Smooth muscle cell (in vitro differentiated cells): ENCODE results near the gene LYZL6. TPM values are rescaled to one million over a fixed set of nuclear protein-coding genes. Genes with fewer than 3 reads are reported as not detected.

Experiments
- DNase-seq: peaks from one replicate; lab custom pipeline; 2025; ENCODE audit not compliant: unreplicated experiment; lab: John Stamatoyannopoulos, UW
- H2AFZ ChIP-seq: fragments of 200-600 bp; sonication (generic); 2 replicates; pipeline ENCODE4 v1.6.0; 2016; ENCODE audit warnings: antibody characterized with exemption, low read depth, mild to moderate bottlenecking
- H3F3A ChIP-seq: fragments of 200-600 bp; sonication (generic); 2 replicates; pipeline ENCODE4 v1.6.0; 2017; ENCODE audit warnings: antibody characterized with exemption, low read depth
- H3K27ac ChIP-seq: fragments of 200-600 bp; sonication (generic); 2 replicates; pipeline ENCODE4 v1.5.1; 2016; ENCODE audit warnings: low read depth, mild to moderate bottlenecking
- H3K27me3 ChIP-seq: fragments of 200-600 bp; sonication (generic); 2 replicates; pipeline ENCODE4 v1.6.1; 2016; ENCODE audit warnings: low read depth, mild to moderate bottlenecking
- H3K36me3 ChIP-seq: fragments of 200-600 bp; sonication (generic); 2 replicates; pipeline ENCODE4 v1.5.1; 2016; ENCODE audit warnings: low read depth
- H3K4me1 ChIP-seq: fragments of 200-600 bp; sonication (generic); 2 replicates; pipeline ENCODE4 v1.5.1; 2016; ENCODE audit warnings: low read depth
- H3K4me2 ChIP-seq: fragments of 200-600 bp; sonication (generic); 2 replicates; pipeline ENCODE4 v1.6.0; 2016; ENCODE audit warnings: mild to moderate bottlenecking
- H3K4me3 ChIP-seq: fragments of 200-600 bp; sonication (generic); 2 replicates; pipeline ENCODE4 v1.5.1; 2016; ENCODE audit warnings: mild to moderate bottlenecking
- H3K79me2 ChIP-seq: fragments of 200-600 bp; sonication (generic); 2 replicates; pipeline ENCODE4 v1.6.0; 2016; ENCODE audit warnings: low read depth, mild to moderate bottlenecking
- H3K9ac ChIP-seq: fragments of 200-600 bp; sonication (generic); 2 replicates; pipeline ENCODE4 v1.6.0; 2016; ENCODE audit warnings: low read depth
- H3K9me3 ChIP-seq: fragments of 200-600 bp; sonication (generic); replicated peaks from 2 replicates; pipeline ENCODE4 v1.5.1; 2016; ENCODE audit warnings: low read depth
- H4K20me1 ChIP-seq: fragments of 200-600 bp; sonication (generic); 2 replicates; pipeline ENCODE4 v1.6.0; 2016; ENCODE audit warnings: low read depth
- CTCF ChIP-seq: fragments of 200-600 bp; sonication (generic); IDR thresholded peaks from 2 replicates; pipeline ENCODE4 v1.5.1; 2017; ENCODE audit warnings: borderline replicate concordance, mild to moderate bottlenecking, antibody characterized with exemption; ENCODE audit not compliant: insufficient read depth, poor library complexity, severe bottlenecking
- WGBS: methylation state at CpG from one replicate; pipeline ENCODE4 v1.1.7; 2016; ENCODE audit warnings: low lambda C conversion rate; 5-methylcytosine and 5-hydroxymethylcytosine counted together
- polyA plus RNA-seq: library from polyadenylated mRNA; unstranded; fragments of >200 nt; fragmentation: Nextera tagmentation; extraction: Ambion mirVana; gene quantifications from 2 replicates; pipeline ENCODE4 v1.2.1, GENCODE V29; 2016
- total RNA-seq: library from RNA; depleted of rRNA; stranded (reverse); fragments of >200 nt; gene quantifications from 2 replicates; pipeline ENCODE4 v1.2.3, GENCODE V29; 2014

The LYZL6 gene
- total and polyA plus RNA-seq, 2 experiments from 2014 or later = not detected

- no peaks in the 10 kb centered on the region for H3K4me1 ChIP-seq
- WGBS = 88% methylated on average over 4 of the region's 4 CpGs
- no peaks in the 10 kb centered on the region for H3K9me3 ChIP-seq
- no peak overlapping the region for H3K27ac ChIP-seq
- no peaks in the 10 kb centered on the region for H4K20me1 ChIP-seq
- no peak overlapping the region for H3K9ac ChIP-seq
- no peaks in the 10 kb centered on the region for H3K79me2 ChIP-seq
- peaks cover 7% of the 10 kb centered on the region for H3K27me3 ChIP-seq
- H3K36me3 ChIP-seq = no peaks in the 10 kb centered on the region
- H3F3A ChIP-seq = no peaks in the 10 kb centered on the region
- H2AFZ ChIP-seq = no peak overlapping the region
- H3K4me2 ChIP-seq = no peak overlapping the region
- DNase-seq = no peak
- no peak overlapping the region for H3K4me3 ChIP-seq
- no peak for TF ChIP-seq CTCF
Observed at GRCh38 chr17:35972945-35973332, 29.4 kb upstream of the LYZL6 start.

- Histone ChIP-seq H3K79me2 (no peaks in the 10 kb centered on the region), H3K9me3 (no peaks in the 10 kb centered on the region), H3K36me3 (no peaks in the 10 kb centered on the region), H3K4me2 (no peak overlapping the region), H4K20me1 (no peaks in the 10 kb centered on the region), H2AFZ (no peak overlapping the region), H3K27ac (no peak overlapping the region), H3K4me1 (no peaks in the 10 kb centered on the region), H3K27me3 (peaks cover 7% of the 10 kb centered on the region), H3F3A (no peaks in the 10 kb centered on the region), H3K9ac (no peak overlapping the region), H3K4me3 (no peak overlapping the region)
- DNase-seq = no peak
- no peak for TF ChIP-seq CTCF
- 67% methylated on average over 6 of the region's 6 CpGs for WGBS
Observed at GRCh38 chr17:35972535-35972934, 29.0 kb upstream of the LYZL6 start.

GRCh38 chr17:35972066-35972465 is 28.6 kb upstream of the LYZL6 start:
- H3F3A ChIP-seq = no peaks in the 10 kb centered on the region
- no peak overlapping the region for H3K4me2 ChIP-seq
- no peaks in the 10 kb centered on the region for H4K20me1 ChIP-seq
- no peaks in the 10 kb centered on the region for H3K79me2 ChIP-seq
- no peak overlapping the region for H3K27ac ChIP-seq
- H3K27me3 ChIP-seq = peaks cover 7% of the 10 kb centered on the region
- H3K9me3 ChIP-seq = no peaks in the 10 kb centered on the region
- H3K9ac ChIP-seq = no peak overlapping the region
- no peak for DNase-seq
- WGBS = 19% methylated on average over 1 of the region's 1 CpG
- H3K4me1 ChIP-seq = no peaks in the 10 kb centered on the region
- no peaks in the 10 kb centered on the region for H3K36me3 ChIP-seq
- H3K4me3 ChIP-seq = no peak overlapping the region
- TF ChIP-seq CTCF = no peak
- H2AFZ ChIP-seq = no peak overlapping the region

- H3K4me3 ChIP-seq = no peak overlapping the region
- TF ChIP-seq CTCF = peak; percentile 73
- H3K27ac ChIP-seq = no peak overlapping the region
- no peaks in the 10 kb centered on the region for H4K20me1 ChIP-seq
- no peaks in the 10 kb centered on the region for H3K79me2 ChIP-seq
- H3K4me1 ChIP-seq = no peaks in the 10 kb centered on the region
- no peaks in the 10 kb centered on the region for H3F3A ChIP-seq
- peak; percentile 31 for DNase-seq
- H2AFZ ChIP-seq = no peak overlapping the region
- H3K9me3 ChIP-seq = no peaks in the 10 kb centered on the region
- H3K36me3 ChIP-seq = no peaks in the 10 kb centered on the region
- no peak overlapping the region for H3K4me2 ChIP-seq
- no peaks in the 10 kb centered on the region for H3K27me3 ChIP-seq
- H3K9ac ChIP-seq = no peak overlapping the region
- WGBS = 48% methylated on average over 8 of the region's 8 CpGs
Observed at GRCh38 chr17:35969558-35970380, 26.3 kb upstream of the LYZL6 start.
